Endothelial cell of umbilical vein (primary cell): ENCODE data around the gene SRCAP. TPM values are rescaled to one million over a fixed set of nuclear protein-coding genes. Genes with fewer than 3 reads are reported as not detected.

Experiments
- BruUV-seq: library from RNA; stranded (reverse); fragments of 400-500 nt; replicated peaks from 2 replicates; lab custom pipeline; 2021; lab: Mats Ljungman, UMichigan
- CTCF ChIA-PET: fragments of 300-600, 350-600 bp; sonication (Branson Sonifier 250); formaldehyde crosslinking; loops from one replicate; lab custom pipeline; 2021; ENCODE audit warnings: antibody characterized with exemption, inconsistent platforms; lab: Charles Lee
- POLR2A ChIA-PET: fragments of 300-600, 350-600 bp; sonication (Branson Sonifier 250); formaldehyde crosslinking; loops from one replicate; lab custom pipeline; 2021; ENCODE audit warnings: antibody characterized with exemption, inconsistent platforms; lab: Charles Lee
- DNase-seq: peaks from one replicate; pipeline ENCODE4 v3.0.0-alpha.2; 2011; ENCODE audit warnings: low read depth, low spot score
- FAIRE-seq: peaks from 2 replicates; lab custom pipeline; 2011; peaks lifted over from hg19 to GRCh38; lab: Jason Lieb, UNC
- H2AFZ ChIP-seq: 2 replicates; pipeline ENCODE4 v1.6.0; 2012; ENCODE audit warnings: low read depth, low read length, control low read depth, inconsistent platforms
- H3K27ac ChIP-seq: 2 replicates; pipeline ENCODE4 v1.5.1; 2011; ENCODE audit warnings: low read depth, mild to moderate bottlenecking, control low read depth, low read length, moderate library complexity; ENCODE audit not compliant: insufficient read depth
- H3K27me3 ChIP-seq, 2 experiments: 2 replicates each; pipeline versions ENCODE4 v1.6.0 to v1.6.1; 2011; ENCODE audit warnings: low read length in 2 of 2, mixed read lengths in 1 of 2; ENCODE audit not compliant: control insufficient read depth in 2 of 2, insufficient read depth in 2 of 2
- H3K36me3 ChIP-seq, 2 experiments: 2 replicates in 1 of 2; 3 replicates in 1 of 2; pipeline ENCODE4 v1.5.1; 2011; ENCODE audit warnings: low read length in 2 of 2, mild to moderate bottlenecking in 1 of 2, moderate library complexity in 1 of 2; ENCODE audit not compliant: control insufficient read depth in 2 of 2, insufficient read depth in 2 of 2; ENCODE audit errors: extremely low read depth in 1 of 2
- H3K4me1 ChIP-seq: 3 replicates; pipeline ENCODE4 v1.5.1; 2011; ENCODE audit warnings: mild to moderate bottlenecking, low read length; ENCODE audit not compliant: control insufficient read depth, insufficient read depth; ENCODE audit errors: extremely low read depth
- H3K4me2 ChIP-seq: 2 replicates; pipeline ENCODE4 v1.6.1; 2011; ENCODE audit warnings: low read length, control low read depth, mixed read lengths; ENCODE audit not compliant: insufficient read depth
- H3K4me3 ChIP-seq, 3 experiments: fragments of 200-600 bp in 1 of 3; sonication (generic), shearing (Covaris generic) in 1 of 3; replicated peaks in 1 of 3; 2 replicates each; pipeline ENCODE4 v1.5.1; 2011 to 2016; ENCODE audit warnings: control low read depth in 3 of 3, low read length in 3 of 3, mild to moderate bottlenecking in 2 of 3, inconsistent platforms in 1 of 3, low read depth in 1 of 3, moderate library complexity in 1 of 3; ENCODE audit not compliant: insufficient read depth in 1 of 3
- H3K79me2 ChIP-seq: 2 replicates; pipeline ENCODE4 v1.6.0; 2012; ENCODE audit warnings: low read length, inconsistent platforms; ENCODE audit not compliant: control insufficient read depth, insufficient read depth
- H3K9ac ChIP-seq: replicated peaks from 2 replicates; pipeline ENCODE3; 2011; ENCODE audit warnings: low read length, control low read depth; ENCODE audit not compliant: insufficient read depth; ENCODE audit errors: extremely low read depth
- H3K9me1 ChIP-seq: replicated peaks from 3 replicates; pipeline ENCODE4 v1.6.0; 2011; ENCODE audit warnings: mild to moderate bottlenecking, low read length; ENCODE audit not compliant: control insufficient read depth, insufficient read depth; ENCODE audit errors: extremely low read depth
- H3K9me3 ChIP-seq: replicated peaks from 2 replicates; pipeline ENCODE4 v1.5.1; 2012; ENCODE audit warnings: low read length, inconsistent platforms; ENCODE audit not compliant: control insufficient read depth, insufficient read depth
- H4K20me1 ChIP-seq: replicated peaks from 2 replicates; pipeline ENCODE3; 2011; ENCODE audit warnings: mild to moderate bottlenecking, low read length; ENCODE audit not compliant: control insufficient read depth, insufficient read depth; ENCODE audit errors: extremely low read depth
- EZH2 ChIP-seq: IDR thresholded peaks from 2 replicates; pipeline ENCODE4 v1.6.1; 2012; ENCODE audit warnings: borderline replicate concordance, low read depth, mild to moderate bottlenecking, moderate library complexity, low read length, inconsistent platforms; ENCODE audit not compliant: severe bottlenecking
- FOS ChIP-seq: IDR thresholded peaks from 2 replicates; pipeline ENCODE4 v1.6.1; 2011; ENCODE audit warnings: mild to moderate bottlenecking, low read length, moderate library complexity, borderline replicate concordance; ENCODE audit not compliant: insufficient read depth
- GATA2 ChIP-seq: IDR thresholded peaks from 2 replicates; pipeline ENCODE4 v1.7.0; 2011; ENCODE audit warnings: low read depth, mild to moderate bottlenecking, moderate library complexity, mixed read lengths, low read length; ENCODE audit not compliant: insufficient read length, insufficient read depth
- JUN ChIP-seq: IDR thresholded peaks from 2 replicates; pipeline ENCODE4 v1.6.1; 2011; ENCODE audit warnings: borderline replicate concordance, low read depth; ENCODE audit not compliant: insufficient read length, insufficient read depth
- MYC ChIP-seq: IDR thresholded peaks from one replicate; pipeline ENCODE4 v1.6.1; 2011; ENCODE audit warnings: mild to moderate bottlenecking, low read depth, low read length
- POLR2A ChIP-seq: IDR thresholded peaks from 2 replicates; pipeline ENCODE4 v1.6.1; 2012; ENCODE audit warnings: low read depth, mild to moderate bottlenecking, control low read depth, low read length
- POLR2AphosphoS5 ChIP-seq: IDR thresholded peaks from 2 replicates; pipeline ENCODE4 v1.6.1; 2012; ENCODE audit warnings: low read depth, mild to moderate bottlenecking, control low read depth, low read length, moderate library complexity; ENCODE audit not compliant: insufficient read depth
- dilution Hi-C: fragments of 300-500 bp; cut with MboI; formaldehyde crosslinking; loops from one replicate; pipeline ENCODE4 v1.15.0; 2019; ENCODE audit warnings: low sequenced_read_pairs; ENCODE audit not compliant: extremely low pct_ligation_motif_present
- intact Hi-C: fragments of 100-400 bp; cut with micrococcal nuclease; formaldehyde crosslinking; loops from one replicate; pipeline ENCODE4 v1.10.0; 2022
- polyA plus RNA-seq, 4 experiments: library from polyadenylated mRNA; depleted of rRNA in 3 of 4; stranded (reverse) in 3 of 4; unstranded in 1 of 4; fragments of >200 nt; gene quantifications; 2 replicates each; pipeline versions ENCODE4 v1.2.1 to v1.2.3, GENCODE V29; 2011 to 2012; ENCODE audit warnings: missing spikeins in 1 of 4
- total RNA-seq: library from RNA; stranded (reverse); gene quantifications from 2 replicates; pipeline ENCODE4 v1.2.3, GENCODE V29; 2021
- TF ChIP-seq, protein P1 (sequence below): IDR thresholded peaks from 2 replicates; pipeline ENCODE4 v1.6.1; 2011; ENCODE audit not compliant: insufficient read depth, insufficient read length
- TF ChIP-seq, protein P2 (sequence below), 2 donors: IDR thresholded peaks; 1 replicate in 1 of 2; 2 replicates in 1 of 2; pipeline ENCODE4 v1.5.1; 2011; ENCODE audit warnings: low read length in 2 of 2, mild to moderate bottlenecking in 2 of 2, moderate library complexity in 2 of 2, control low read depth in 1 of 2, inconsistent platforms in 1 of 2, low read depth in 1 of 2; ENCODE audit not compliant: insufficient read depth in 1 of 2; ENCODE audit errors: extremely low read depth in 1 of 2

The SRCAP gene
- total and polyA plus RNA-seq, 2 donors (not counting 3 experiments of a cell fraction or from before 2014, with no cell fraction given) = 11.0 to 77.7 TPM

DNA sequence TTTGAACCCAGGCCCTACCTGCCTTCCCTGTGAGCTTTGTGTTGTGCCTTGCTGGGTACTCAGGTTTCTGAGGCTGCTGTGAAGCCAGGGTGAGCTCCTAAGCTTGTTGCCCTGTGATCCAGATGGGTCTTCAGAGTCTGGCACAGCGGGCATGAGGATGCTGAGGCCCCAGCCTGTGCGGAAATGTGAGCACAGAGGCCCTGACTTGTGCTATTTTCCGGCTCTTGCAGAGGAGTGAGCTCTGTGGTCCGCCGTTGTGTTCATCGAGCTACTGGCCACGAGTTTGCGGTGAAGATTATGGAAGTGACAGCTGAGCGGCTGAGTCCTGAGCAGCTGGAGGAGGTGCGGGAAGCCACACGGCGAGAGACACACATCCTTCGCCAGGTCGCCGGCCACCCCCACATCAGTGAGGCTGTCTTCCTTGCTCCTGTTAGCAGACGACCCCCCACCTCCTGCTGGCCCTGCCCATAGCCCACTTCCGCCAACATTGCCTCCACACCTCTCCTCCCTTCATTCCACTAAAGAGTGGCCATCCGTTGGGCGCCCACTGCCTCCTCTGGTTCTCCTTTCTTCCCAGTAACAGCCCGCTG, 52.0 kb downstream of the SRCAP start:
- H3K9me1 ChIP-seq = no peaks in the 10 kb centered on the region
- CTCF ChIA-PET = interaction anchor here (1.4 kb wide), 1 partner anchor 20 kb away, joined by 3 read pairs; no protein-coding TSS in a partner anchor
- H3K79me2 ChIP-seq = peaks cover 17% of the 10 kb centered on the region
- H3K36me3 ChIP-seq = peaks cover 3 to 19% of the 10 kb centered on the region in 2 experiments
- intact Hi-C loops (no loop called here), dilution Hi-C loops (no loop called here)
- TF ChIP-seq EZH2 (no peak), GATA2 (no peak), FOS (no peak), JUN (no peak), POLR2A (no peak), POLR2AphosphoS5 (no peak), MYC (no peak)
- TF ChIP-seq, protein P1, sequence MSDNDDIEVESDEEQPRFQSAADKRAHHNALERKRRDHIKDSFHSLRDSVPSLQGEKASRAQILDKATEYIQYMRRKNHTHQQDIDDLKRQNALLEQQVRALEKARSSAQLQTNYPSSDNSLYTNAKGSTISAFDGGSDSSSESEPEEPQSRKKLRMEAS = no peak
- TF ChIP-seq, protein P2, sequence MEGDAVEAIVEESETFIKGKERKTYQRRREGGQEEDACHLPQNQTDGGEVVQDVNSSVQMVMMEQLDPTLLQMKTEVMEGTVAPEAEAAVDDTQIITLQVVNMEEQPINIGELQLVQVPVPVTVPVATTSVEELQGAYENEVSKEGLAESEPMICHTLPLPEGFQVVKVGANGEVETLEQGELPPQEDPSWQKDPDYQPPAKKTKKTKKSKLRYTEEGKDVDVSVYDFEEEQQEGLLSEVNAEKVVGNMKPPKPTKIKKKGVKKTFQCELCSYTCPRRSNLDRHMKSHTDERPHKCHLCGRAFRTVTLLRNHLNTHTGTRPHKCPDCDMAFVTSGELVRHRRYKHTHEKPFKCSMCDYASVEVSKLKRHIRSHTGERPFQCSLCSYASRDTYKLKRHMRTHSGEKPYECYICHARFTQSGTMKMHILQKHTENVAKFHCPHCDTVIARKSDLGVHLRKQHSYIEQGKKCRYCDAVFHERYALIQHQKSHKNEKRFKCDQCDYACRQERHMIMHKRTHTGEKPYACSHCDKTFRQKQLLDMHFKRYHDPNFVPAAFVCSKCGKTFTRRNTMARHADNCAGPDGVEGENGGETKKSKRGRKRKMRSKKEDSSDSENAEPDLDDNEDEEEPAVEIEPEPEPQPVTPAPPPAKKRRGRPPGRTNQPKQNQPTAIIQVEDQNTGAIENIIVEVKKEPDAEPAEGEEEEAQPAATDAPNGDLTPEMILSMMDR (IDR thresholded peaks at IDR 0.05; ENCODE audit: extremely low read depth in 1 of 2, insufficient read depth in 1 of 2, low read depth in 1 of 2, low read length in 2 of 2) = no peak
- no peak overlapping the region for H3K4me2 ChIP-seq
- H4K20me1 ChIP-seq = no peaks in the 10 kb centered on the region
- H3K9ac ChIP-seq = no peak overlapping the region
- BruUV-seq = no TSS peak
- H3K27ac ChIP-seq = no peak overlapping the region
- DNase-seq = no peak
- FAIRE-seq = no peak
- peaks cover 7% of the 10 kb centered on the region for H3K4me1 ChIP-seq
- POLR2A ChIA-PET = no interaction called here
- no peak overlapping the region for H3K4me3 ChIP-seq
- H2AFZ ChIP-seq = no peak overlapping the region
- no peaks in the 10 kb centered on the region for H3K27me3 ChIP-seq
- H3K9me3 ChIP-seq = no peaks in the 10 kb centered on the region
